ENCODE results near the gene PLGRKT. TPM values are rescaled to one million over a fixed set of nuclear protein-coding genes. Genes with fewer than 3 reads are reported as not detected.

The PLGRKT gene
- polyA plus RNA-seq, 3 donors: 4.6 to 19.7 (median 14.8) TPM

GRCh38 chr9:5389109-5389732 lies 48.5 kb downstream of the PLGRKT start:
- Histone ChIP-seq H3K9me3 (replicated peaks in 1 of 2; ENCODE audit: control insufficient read depth in 1 of 2, insufficient read depth in 1 of 2, low read length in 2 of 2) (no peaks in the 10 kb centered on the region), H3K36me3 (replicated peaks in 1 of 2; ENCODE audit: control insufficient read depth in 1 of 2, insufficient read depth in 2 of 2, low read length in 2 of 2) (no peaks in the 10 kb centered on the region), H3K9ac (ENCODE audit: insufficient read depth, low read length, poor library complexity, severe bottlenecking) (no peak overlapping the region), H3K79me2 (ENCODE audit: insufficient read depth, low read length) (no peaks in the 10 kb centered on the region), H3K27me3 (ENCODE audit: control insufficient read depth in 2 of 2, insufficient read depth in 2 of 2, low read length in 2 of 2) (no peaks in the 10 kb centered on the region), H2AFZ (ENCODE audit: insufficient read depth, low read depth, low read length, poor library complexity, severe bottlenecking) (no peak overlapping the region), H3K27ac (ENCODE audit: low read depth in 1 of 2, low read length in 2 of 2) (no peak overlapping the region), H4K20me1 (ENCODE audit: insufficient read depth, low read length) (no peaks in the 10 kb centered on the region), H3K4me1 (ENCODE audit: control insufficient read depth in 1 of 2, insufficient read depth in 2 of 2, low read length in 2 of 2) (peaks cover 10 to 14% of the 10 kb centered on the region in 2 donors), H3K4me3 (replicated peaks in 1 of 3; ENCODE audit: low read depth in 2 of 3, low read length in 3 of 3) (no peak overlapping the region), H3K4me2 (replicated peaks; ENCODE audit: extremely low read depth, low read length, poor library complexity, severe bottlenecking) (no peak overlapping the region)
- WGBS (ENCODE audit: insufficient coverage): 0% methylated on average over 1 of the region's 3 CpGs
- no peaks in the 10 kb centered on the region for H3K36me3 Mint-ChIP-seq
- H3K4me3 Mint-ChIP-seq: no peak overlapping the region
- intact Hi-C loops (cut with micrococcal nuclease): no loop called here
- peak in 1 of 3 donors; percentile 19 for DNase-seq
- peak overlapping the region in 1 of 7 donors; percentile 58 for H3K27ac Mint-ChIP-seq
- H3K27me3 Mint-ChIP-seq (ENCODE audit: low read depth in 3 of 3): no peaks in the 10 kb centered on the region
- TF ChIP-seq, protein P1, sequence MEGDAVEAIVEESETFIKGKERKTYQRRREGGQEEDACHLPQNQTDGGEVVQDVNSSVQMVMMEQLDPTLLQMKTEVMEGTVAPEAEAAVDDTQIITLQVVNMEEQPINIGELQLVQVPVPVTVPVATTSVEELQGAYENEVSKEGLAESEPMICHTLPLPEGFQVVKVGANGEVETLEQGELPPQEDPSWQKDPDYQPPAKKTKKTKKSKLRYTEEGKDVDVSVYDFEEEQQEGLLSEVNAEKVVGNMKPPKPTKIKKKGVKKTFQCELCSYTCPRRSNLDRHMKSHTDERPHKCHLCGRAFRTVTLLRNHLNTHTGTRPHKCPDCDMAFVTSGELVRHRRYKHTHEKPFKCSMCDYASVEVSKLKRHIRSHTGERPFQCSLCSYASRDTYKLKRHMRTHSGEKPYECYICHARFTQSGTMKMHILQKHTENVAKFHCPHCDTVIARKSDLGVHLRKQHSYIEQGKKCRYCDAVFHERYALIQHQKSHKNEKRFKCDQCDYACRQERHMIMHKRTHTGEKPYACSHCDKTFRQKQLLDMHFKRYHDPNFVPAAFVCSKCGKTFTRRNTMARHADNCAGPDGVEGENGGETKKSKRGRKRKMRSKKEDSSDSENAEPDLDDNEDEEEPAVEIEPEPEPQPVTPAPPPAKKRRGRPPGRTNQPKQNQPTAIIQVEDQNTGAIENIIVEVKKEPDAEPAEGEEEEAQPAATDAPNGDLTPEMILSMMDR (IDR thresholded peaks at IDR 0.05): no peak
- peaks cover 20% of the 10 kb centered on the region for H3K4me1 Mint-ChIP-seq
- H3K9me3 Mint-ChIP-seq: peaks cover 0 to under 1% (median 0%) of the 10 kb centered on the region in 7 donors

- Mint-ChIP-seq H3K4me3 (no peak overlapping the region), H3K9me3 (no peaks in the 10 kb centered on the region), H3K36me3 (no peaks in the 10 kb centered on the region), H3K27me3 (ENCODE audit: low read depth in 3 of 3) (no peaks in the 10 kb centered on the region), H3K27ac (no peak overlapping the region), H3K4me1 (peaks cover 20% of the 10 kb centered on the region)
- Histone ChIP-seq H3K36me3 (replicated peaks in 1 of 2; ENCODE audit: control insufficient read depth in 1 of 2, insufficient read depth in 2 of 2, low read length in 2 of 2) (no peaks in the 10 kb centered on the region), H3K4me3 (replicated peaks in 1 of 3; ENCODE audit: low read depth in 2 of 3, low read length in 3 of 3) (no peak overlapping the region), H3K79me2 (ENCODE audit: insufficient read depth, low read length) (no peaks in the 10 kb centered on the region), H3K9ac (ENCODE audit: insufficient read depth, low read length, poor library complexity, severe bottlenecking) (no peak overlapping the region), H3K9me3 (replicated peaks in 1 of 2; ENCODE audit: control insufficient read depth in 1 of 2, insufficient read depth in 1 of 2, low read length in 2 of 2) (no peaks in the 10 kb centered on the region), H3K27me3 (ENCODE audit: control insufficient read depth in 2 of 2, insufficient read depth in 2 of 2, low read length in 2 of 2) (no peaks in the 10 kb centered on the region), H4K20me1 (ENCODE audit: insufficient read depth, low read length) (no peaks in the 10 kb centered on the region), H3K4me2 (replicated peaks; ENCODE audit: extremely low read depth, low read length, poor library complexity, severe bottlenecking) (no peak overlapping the region), H2AFZ (ENCODE audit: insufficient read depth, low read depth, low read length, poor library complexity, severe bottlenecking) (no peak overlapping the region), H3K27ac (ENCODE audit: low read depth in 1 of 2, low read length in 2 of 2) (no peak overlapping the region), H3K4me1 (ENCODE audit: control insufficient read depth in 1 of 2, insufficient read depth in 2 of 2, low read length in 2 of 2) (peaks cover 10 to 14% of the 10 kb centered on the region in 2 donors)
- 93% methylated on average over 2 of the region's 5 CpGs for WGBS (ENCODE audit: insufficient coverage)
- peak in 2 of 3 donors; percentile 11 to 28 for DNase-seq
- intact Hi-C loops (cut with micrococcal nuclease): no loop called here
- TF ChIP-seq, protein P1 (IDR thresholded peaks at IDR 0.05): no peak
Observed at GRCh38 chr9:5388026-5388819, 49.5 kb downstream of the PLGRKT start.
